T-helper 1 cell (primary cell): Measurements from ENCODE around the gene ALPG.
"Not testable (repeated sequence)": the region's sequence is repeated elsewhere in the genome, so short reads cannot be mapped to it uniquely, and the experiment has no call there.

Experiments
- DNase-seq, 5 donors: peaks; one replicate each; pipeline ENCODE4 v3.0.0-alpha.2; 2012 to 2020

The ALPG gene

DNA sequence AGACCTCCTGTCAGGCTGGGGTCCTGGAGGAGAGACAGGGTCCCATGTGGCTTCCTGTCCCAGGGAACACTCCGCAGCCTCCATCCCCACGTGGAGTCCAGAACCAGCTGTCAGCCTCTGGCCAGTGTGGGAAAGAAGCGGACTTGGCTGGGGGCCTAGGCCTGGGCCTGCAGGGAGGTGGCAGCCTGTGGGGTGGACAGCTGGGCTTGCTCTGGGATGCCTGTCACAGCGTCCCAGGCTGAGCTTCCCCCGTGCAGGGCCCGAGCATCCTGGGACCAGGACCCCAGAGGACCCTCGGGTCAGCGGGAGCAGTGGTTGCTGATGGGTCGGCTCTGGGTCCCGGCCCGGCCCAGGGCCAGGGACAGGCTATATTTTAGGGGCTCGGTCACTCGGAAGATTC is 35.8 kb downstream of the ALPG start:
- DNase-seq, result not testable (repeated sequence)

DNA sequence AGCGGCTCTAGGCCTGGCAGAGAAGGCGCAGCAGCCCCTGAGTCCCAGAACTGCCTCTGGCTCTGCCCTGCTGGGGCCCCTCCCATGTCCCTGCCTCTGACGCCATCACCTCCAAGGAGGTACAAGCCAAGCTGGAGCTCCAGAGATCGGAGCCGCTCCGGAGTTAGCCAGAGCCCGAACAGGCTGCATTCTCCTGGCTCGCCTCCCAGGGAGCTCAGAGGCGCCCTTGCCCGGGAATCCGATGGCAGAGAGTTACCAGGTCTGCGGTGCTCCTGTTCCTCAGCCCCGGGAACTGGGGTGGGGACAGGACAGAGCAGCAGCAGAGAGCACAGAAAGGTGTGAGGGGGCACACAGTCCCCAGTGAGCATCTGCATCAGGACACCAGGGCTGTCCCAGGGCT is 36.4 kb downstream of the ALPG start:
- DNase-seq, result not testable (repeated sequence)

DNA sequence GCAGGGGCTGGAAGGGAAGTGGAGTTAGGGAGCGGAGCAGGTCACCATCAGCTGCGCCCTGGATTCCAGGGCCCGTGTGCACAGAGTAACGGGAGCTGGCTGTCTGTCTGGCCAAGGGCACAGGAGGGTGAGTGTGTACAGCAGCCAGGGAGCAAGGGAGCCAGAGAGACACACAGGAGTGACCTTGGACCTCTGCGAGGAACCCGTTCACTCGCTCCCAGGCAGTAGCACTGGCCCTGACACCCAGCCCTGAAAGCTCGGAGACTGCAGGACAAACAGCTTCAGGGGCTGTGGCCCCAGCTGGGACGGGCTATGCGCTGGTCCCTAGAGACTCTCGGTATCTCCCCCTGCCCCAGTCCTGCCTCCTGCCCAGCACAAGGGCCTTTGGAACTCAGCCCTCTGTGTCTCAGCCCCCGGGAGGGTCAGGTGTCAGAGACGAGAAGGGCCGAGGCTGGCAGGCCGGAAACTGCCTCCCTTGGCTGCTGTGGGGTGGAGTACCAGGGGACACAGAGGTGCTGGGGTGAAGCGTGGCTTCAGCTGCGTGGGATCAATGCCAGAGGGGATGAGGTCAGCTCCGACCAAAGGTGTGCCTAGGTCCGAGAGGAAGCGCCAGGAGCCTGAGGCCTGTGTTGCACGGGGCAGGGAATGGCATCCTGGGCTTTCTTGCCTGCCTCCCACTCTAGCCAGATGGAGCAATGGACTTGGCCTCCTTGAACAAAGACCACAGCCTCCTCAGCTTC is 37.2 kb downstream of the ALPG start:
- not testable (repeated sequence) for DNase-seq

DNA sequence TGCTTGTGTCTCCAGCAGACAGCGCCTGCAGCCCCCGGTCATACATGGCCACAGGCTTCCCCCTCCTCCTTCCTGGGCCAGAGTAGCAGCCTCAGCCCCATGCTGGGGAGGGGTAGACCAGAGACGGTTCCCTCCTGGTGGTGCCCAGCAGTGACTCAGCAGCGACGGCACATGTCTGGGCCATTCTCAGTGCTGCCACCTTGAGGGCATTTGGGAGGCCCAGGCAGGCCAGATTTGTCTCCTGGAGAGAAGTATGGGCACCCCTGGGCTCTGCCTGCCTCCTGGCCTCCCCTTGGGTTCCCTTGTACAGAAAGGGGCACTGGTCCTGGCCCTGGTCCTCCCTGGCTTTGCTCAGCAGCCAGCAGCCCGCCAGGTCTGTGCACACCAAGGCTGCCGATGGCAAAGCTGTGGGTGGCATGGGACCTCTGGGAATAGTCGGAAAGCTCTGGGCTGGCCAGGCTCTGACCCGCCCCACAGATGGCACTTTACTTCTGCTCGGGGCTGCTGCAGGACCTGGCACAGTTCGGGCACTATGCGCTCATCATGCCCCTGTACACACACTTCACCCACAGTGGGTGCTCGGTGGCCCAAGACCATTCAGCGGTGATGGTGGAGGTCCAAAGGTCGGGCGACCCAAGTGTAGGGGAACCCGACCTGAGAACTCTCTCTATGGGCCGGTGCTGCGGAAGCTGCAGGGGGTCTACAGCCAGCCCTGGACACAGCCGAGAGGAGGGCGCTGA is 37.9 kb downstream of the ALPG start:
- peak in 3 of 5 donors; percentile 30 to 65 (median 48) for DNase-seq

DNA sequence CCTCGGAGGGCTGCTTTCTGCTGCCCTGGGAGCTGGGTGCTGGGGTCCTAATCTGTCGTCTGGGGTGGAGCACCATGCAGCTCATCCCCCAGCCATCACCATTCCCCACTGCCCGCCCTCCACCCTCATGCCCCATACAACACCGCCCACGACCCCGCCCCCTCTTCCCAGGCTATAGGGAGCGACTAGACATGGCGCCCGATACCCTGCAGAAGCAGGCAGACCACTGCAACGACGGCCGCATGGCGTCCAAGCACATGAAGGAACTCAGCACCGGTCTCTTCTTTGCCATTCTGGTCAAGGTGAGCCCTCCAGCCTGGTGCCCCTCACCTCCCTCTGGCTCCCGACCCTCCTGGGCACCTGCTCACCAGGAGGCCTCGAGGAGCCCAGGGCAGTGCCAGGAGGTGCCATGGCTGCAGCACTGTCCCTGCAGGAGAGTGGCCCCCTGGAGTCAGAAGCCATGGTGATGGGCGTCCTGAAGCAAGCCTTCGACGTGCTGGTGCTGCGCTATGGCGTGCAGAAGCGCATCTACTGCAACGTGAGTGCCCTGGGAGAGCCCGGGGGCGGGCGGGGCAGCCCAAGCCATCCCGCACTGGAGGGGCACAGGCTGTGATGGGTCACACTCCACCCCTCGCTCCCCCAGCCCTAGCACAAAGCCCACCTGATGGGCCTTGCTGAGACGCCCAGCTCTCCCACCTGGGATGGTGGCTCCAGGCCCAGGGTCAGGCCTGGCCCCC is 38.7 kb downstream of the ALPG start:
- not testable (repeated sequence) for DNase-seq

DNA sequence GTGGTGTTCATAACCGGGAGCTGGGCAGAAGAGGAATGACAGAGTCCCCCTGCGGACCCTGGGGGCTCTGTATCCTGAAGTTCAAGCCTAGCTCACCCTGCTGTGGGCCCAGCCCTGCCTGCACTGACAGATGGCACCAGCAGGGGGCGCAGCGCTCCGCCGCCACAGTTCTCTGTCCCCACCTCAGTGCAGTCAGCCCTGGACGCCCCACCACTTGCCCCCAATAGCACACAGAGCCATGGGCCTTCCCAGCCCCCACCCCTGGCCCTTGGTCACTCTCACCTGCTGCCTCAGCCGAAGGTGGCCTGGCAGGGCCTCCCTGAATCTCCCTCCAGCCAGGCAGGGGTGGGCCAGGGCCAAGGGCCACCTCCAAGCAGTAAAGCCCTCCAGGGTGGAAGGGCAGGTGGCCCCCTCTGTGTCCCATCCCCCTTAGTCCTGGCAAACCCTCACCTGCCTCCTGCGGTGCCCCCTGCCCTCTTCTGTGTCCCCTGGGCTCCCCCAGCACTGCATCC is 39.7 kb downstream of the ALPG start:
- not testable (repeated sequence) for DNase-seq

- DNase-seq, result no peak
These were observed 40.5 kb downstream of the ALPG start for GRCh38 chr2:232447091-232447620.

- DNase-seq, result no peak
These were observed 41.1 kb downstream of the ALPG start for GRCh38 chr2:232447638-232448303.

GRCh38 chr2:232448304-232448690 is 41.7 kb downstream of the ALPG start:
- no peak for DNase-seq

GRCh38 chr2:232449964-232450363 is 43.3 kb downstream of the ALPG start:
- DNase-seq, result no peak

- not testable (repeated sequence) for DNase-seq
These were observed 45.0 kb downstream of the ALPG start for GRCh38 chr2:232451645-232452044.

- DNase-seq, result no peak
These were observed 48.0 kb downstream of the ALPG start for GRCh38 chr2:232454630-232455029.

GRCh38 chr2:232455426-232456255 is 49.0 kb downstream of the ALPG start, which contains the start of gene ALPI:
ALPI (plus strand) TSS chr2:232456153; CDS start chr2:232456200, 47 bp downstream.
- DNase-seq, result no peak

GRCh38 chr2:232456296-232457120 is 49.9 kb downstream of the ALPG start:
- DNase-seq, result no peak

GRCh38 chr2:232457121-232458011 is 50.7 kb downstream of the ALPG start:
- no peak for DNase-seq

GRCh38 chr2:232458051-232458660 is 51.5 kb downstream of the ALPG start:
- DNase-seq, result no peak

- DNase-seq, result no peak
These were observed 52.2 kb downstream of the ALPG start for GRCh38 chr2:232458661-232459418.

- no peak for DNase-seq
These were observed 52.9 kb downstream of the ALPG start for GRCh38 chr2:232459419-232460035.
